GM19238 (cell line): Measurements from ENCODE around the gene RAI14.
"Not testable (repeated sequence)": the region's sequence is repeated elsewhere in the genome, so short reads cannot be mapped to it uniquely, and the experiment has no call there.

Source experiments
- DNase-seq: peaks from one replicate; pipeline ENCODE4 v3.0.0; 2011; ENCODE audit warnings: low spot score; ENCODE audit not compliant: insufficient read length

Gene RAI14

GRCh38 chr5:34724741-34725140, 68.6 kb downstream of the RAI14 start:
- no peak for DNase-seq

- DNase-seq: not testable (repeated sequence)
Measured at GRCh38 chr5:34727166-34727749, 71.1 kb downstream of the RAI14 start.

GRCh38 chr5:34728236-34728635, 72.1 kb downstream of the RAI14 start:
- no peak for DNase-seq

GRCh38 chr5:34731435-34732232, 75.5 kb downstream of the RAI14 start:
- DNase-seq: no peak

GRCh38 chr5:34734326-34734725, 78.2 kb downstream of the RAI14 start:
- no peak for DNase-seq

- no peak for DNase-seq
Measured at GRCh38 chr5:34735491-34736426, 79.6 kb downstream of the RAI14 start.

GRCh38 chr5:34736445-34737115, 80.5 kb downstream of the RAI14 start:
- DNase-seq: no peak

- DNase-seq: no peak
Measured at GRCh38 chr5:34737731-34738130, 81.6 kb downstream of the RAI14 start.

- no peak for DNase-seq
Measured at GRCh38 chr5:34738381-34738780, 82.3 kb downstream of the RAI14 start.

GRCh38 chr5:34740389-34740806, 84.3 kb downstream of the RAI14 start:
- no peak for DNase-seq

GRCh38 chr5:34742061-34742460, 85.9 kb downstream of the RAI14 start:
- no peak for DNase-seq

GRCh38 chr5:34743878-34744277, 87.8 kb downstream of the RAI14 start:
- no peak for DNase-seq

GRCh38 chr5:34748431-34748830, 92.3 kb downstream of the RAI14 start:
- DNase-seq: no peak

- no peak for DNase-seq
Measured at GRCh38 chr5:34749431-34749873, 93.3 kb downstream of the RAI14 start.

- DNase-seq: no peak
Measured at GRCh38 chr5:34750206-34750605, 94.1 kb downstream of the RAI14 start.

GRCh38 chr5:34751807-34752736, 95.9 kb downstream of the RAI14 start:
- DNase-seq: no peak

GRCh38 chr5:34753236-34753635, 97.1 kb downstream of the RAI14 start:
- not testable (repeated sequence) for DNase-seq

GRCh38 chr5:34755926-34756325, 99.8 kb downstream of the RAI14 start:
- no peak for DNase-seq

- DNase-seq: no peak
Measured at GRCh38 chr5:34756781-34757624, 100.9 kb downstream of the RAI14 start.
